Endodermal cell (in vitro differentiated cells): ENCODE data around the gene EIF2S3. TPM values are rescaled to one million over a fixed set of nuclear protein-coding genes. Genes with fewer than 3 reads are reported as not detected.

Experiments
- DNase-seq: peaks from one replicate; pipeline ENCODE4 v3.0.0-alpha.2; 2017
- H3K27ac ChIP-seq: 2 replicates; pipeline ENCODE4 v1.5.1; 2013; ENCODE audit warnings: mild to moderate bottlenecking, low read depth, low read length, moderate library complexity
- H3K27me3 ChIP-seq: 2 replicates; pipeline ENCODE4 v1.6.1; 2013; ENCODE audit warnings: mild to moderate bottlenecking, low read length, moderate library complexity; ENCODE audit not compliant: insufficient read depth, control insufficient read depth, poor library complexity, severe bottlenecking
- H3K36me3 ChIP-seq: 2 replicates; pipeline ENCODE4 v1.7.0; 2013; ENCODE audit warnings: mild to moderate bottlenecking, low read length, moderate library complexity; ENCODE audit not compliant: control insufficient read depth, insufficient read depth
- H3K4me1 ChIP-seq: one replicate; pipeline ENCODE4 v1.7.0; 2013; ENCODE audit warnings: low read length; ENCODE audit not compliant: control insufficient read depth, insufficient read depth
- H3K4me3 ChIP-seq: 2 replicates; pipeline ENCODE4 v1.5.1; 2013; ENCODE audit warnings: mild to moderate bottlenecking, low read length, moderate library complexity
- H3K9ac ChIP-seq: 2 replicates; pipeline ENCODE4 v1.6.1; 2013; ENCODE audit warnings: mild to moderate bottlenecking, low read length, moderate library complexity; ENCODE audit not compliant: poor library complexity, severe bottlenecking; ENCODE audit errors: extremely low read depth
- H3K9me3 ChIP-seq: 2 replicates; pipeline ENCODE4 v1.6.1; 2013; ENCODE audit warnings: mild to moderate bottlenecking, low read length, moderate library complexity; ENCODE audit not compliant: control insufficient read depth
- H3K27ac Mint-ChIP-seq: 2 replicates; pipeline ENCODE4 v1.8.0; 2020; ENCODE audit warnings: mixed read lengths
- H3K27me3 Mint-ChIP-seq: 2 replicates; pipeline ENCODE4 v1.8.0; 2021; ENCODE audit warnings: mild to moderate bottlenecking, mixed read lengths; ENCODE audit not compliant: insufficient read depth
- H3K36me3 Mint-ChIP-seq: 2 replicates; pipeline ENCODE4 v1.8.0; 2020; ENCODE audit warnings: low read depth, mixed read lengths
- H3K4me1 Mint-ChIP-seq: 2 replicates; pipeline ENCODE4 v1.8.0; 2020; ENCODE audit warnings: mixed read lengths
- H3K4me3 Mint-ChIP-seq: 2 replicates; pipeline ENCODE4 v1.8.0; 2020; ENCODE audit warnings: mild to moderate bottlenecking, moderate library complexity, mixed read lengths
- H3K9me3 Mint-ChIP-seq: 2 replicates; pipeline ENCODE4 v1.8.0; 2020; ENCODE audit warnings: mild to moderate bottlenecking, mixed read lengths
- WGBS, 2 experiments: methylation state at CpG; one replicate each; pipeline versions ENCODE4 v1.1.5 to v1.1.7; 2013; ENCODE audit warnings: missing lambda C conversion rate in 2 of 2, mixed read lengths in 1 of 2; ENCODE audit not compliant: insufficient coverage in 1 of 2, insufficient read length in 1 of 2; 5-methylcytosine and 5-hydroxymethylcytosine counted together
- total RNA-seq, 2 donors: library from RNA; stranded (reverse); fragmentation: NEBNext Ultra II Directional in 1 of 2; extraction: Animal tissue kit (Norgen Biotek cat#: 25700) in 1 of 2; gene quantifications; 2 replicates in 1 of 2; 3 replicates in 1 of 2; pipeline ENCODE4 v1.2.1, GENCODE V29; 2021
- TF ChIP-seq, protein P1 (sequence below): fragments of 200-600 bp; sonication (generic); conservative IDR thresholded peaks from 2 replicates; pipeline ENCODE4 v1.5.0; 2021; ENCODE audit warnings: antibody characterized with exemption, mild to moderate bottlenecking

EIF2S3 gene
- total RNA-seq, 2 donors from 2014 or later = 209 to 458 TPM

- Histone ChIP-seq H3K4me3 (no peak overlapping the region), H3K9me3 (no peaks in the 10 kb centered on the region), H3K27me3 (no peaks in the 10 kb centered on the region), H3K4me1 (peaks cover 4% of the 10 kb centered on the region), H3K9ac (no peak overlapping the region), H3K36me3 (no peaks in the 10 kb centered on the region), H3K27ac (no peak overlapping the region)
- Mint-ChIP-seq H3K27me3 (peaks cover 6% of the 10 kb centered on the region), H3K9me3 (no peaks in the 10 kb centered on the region), H3K36me3 (no peaks in the 10 kb centered on the region), H3K4me1 (peaks cover 17% of the 10 kb centered on the region), H3K4me3 (no peak overlapping the region), H3K27ac (no peak overlapping the region)
- WGBS, 2 experiments = 90 to 92% methylated on average over 3 to 5 of the region's 6 CpGs
- TF ChIP-seq, protein P1, sequence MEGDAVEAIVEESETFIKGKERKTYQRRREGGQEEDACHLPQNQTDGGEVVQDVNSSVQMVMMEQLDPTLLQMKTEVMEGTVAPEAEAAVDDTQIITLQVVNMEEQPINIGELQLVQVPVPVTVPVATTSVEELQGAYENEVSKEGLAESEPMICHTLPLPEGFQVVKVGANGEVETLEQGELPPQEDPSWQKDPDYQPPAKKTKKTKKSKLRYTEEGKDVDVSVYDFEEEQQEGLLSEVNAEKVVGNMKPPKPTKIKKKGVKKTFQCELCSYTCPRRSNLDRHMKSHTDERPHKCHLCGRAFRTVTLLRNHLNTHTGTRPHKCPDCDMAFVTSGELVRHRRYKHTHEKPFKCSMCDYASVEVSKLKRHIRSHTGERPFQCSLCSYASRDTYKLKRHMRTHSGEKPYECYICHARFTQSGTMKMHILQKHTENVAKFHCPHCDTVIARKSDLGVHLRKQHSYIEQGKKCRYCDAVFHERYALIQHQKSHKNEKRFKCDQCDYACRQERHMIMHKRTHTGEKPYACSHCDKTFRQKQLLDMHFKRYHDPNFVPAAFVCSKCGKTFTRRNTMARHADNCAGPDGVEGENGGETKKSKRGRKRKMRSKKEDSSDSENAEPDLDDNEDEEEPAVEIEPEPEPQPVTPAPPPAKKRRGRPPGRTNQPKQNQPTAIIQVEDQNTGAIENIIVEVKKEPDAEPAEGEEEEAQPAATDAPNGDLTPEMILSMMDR = no peak
- no peak for DNase-seq
Observed at GRCh38 chrX:24099394-24099793, 44.6 kb downstream of the EIF2S3 start.

GRCh38 chrX:24100713-24101112 lies 46.0 kb downstream of the EIF2S3 start:
- no peaks in the 10 kb centered on the region for H3K27me3 ChIP-seq
- no peaks in the 10 kb centered on the region for H3K36me3 ChIP-seq
- Mint-ChIP-seq H3K4me1 (peaks cover 21% of the 10 kb centered on the region), H3K4me3 (no peak overlapping the region), H3K9me3 (no peaks in the 10 kb centered on the region), H3K27ac (no peak overlapping the region), H3K27me3 (peaks cover 5% of the 10 kb centered on the region), H3K36me3 (no peaks in the 10 kb centered on the region)
- H3K4me1 ChIP-seq = peaks cover 4% of the 10 kb centered on the region
- TF ChIP-seq, protein P1 = no peak
- H3K4me3 ChIP-seq = no peak overlapping the region
- DNase-seq = no peak
- H3K27ac ChIP-seq = no peak overlapping the region
- WGBS, 2 experiments = 80% methylated on average over 1 to 2 of the region's 2 CpGs
- H3K9me3 ChIP-seq = no peaks in the 10 kb centered on the region
- peak overlapping the region; percentile 5 for H3K9ac ChIP-seq

DNA sequence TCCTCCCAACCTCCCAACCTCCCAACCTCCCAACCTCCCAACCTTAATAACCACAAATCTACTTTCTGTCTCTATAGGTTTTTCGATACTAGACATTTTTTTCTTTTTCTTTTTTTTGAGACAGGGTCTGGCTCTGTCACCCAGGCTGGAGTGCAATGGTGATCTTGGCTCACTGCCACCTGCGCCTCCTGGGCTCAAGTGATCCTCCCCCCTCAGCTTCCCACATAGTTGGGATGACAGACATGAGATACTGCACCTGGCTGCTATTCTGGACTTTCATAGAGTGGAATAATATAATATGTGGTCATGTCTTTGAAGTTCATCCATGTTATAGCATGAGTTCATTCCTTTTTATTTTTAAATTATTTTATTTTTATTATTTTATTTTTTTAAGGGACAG lies 55.3 kb downstream of the EIF2S3 start:
- Mint-ChIP-seq H3K27ac (no peak overlapping the region), H3K27me3 (peaks cover 3% of the 10 kb centered on the region), H3K36me3 (no peaks in the 10 kb centered on the region), H3K4me3 (no peak overlapping the region), H3K4me1 (peaks cover 4% of the 10 kb centered on the region), H3K9me3 (no peaks in the 10 kb centered on the region)
- 96% methylated on average over 2 of the region's 2 CpGs; no CpG with 5 or more reads in 1 of the 2 experiments for WGBS, 2 experiments
- Histone ChIP-seq H3K4me3 (no peak overlapping the region), H3K36me3 (no peaks in the 10 kb centered on the region), H3K9ac (no peak overlapping the region), H3K27ac (no peak overlapping the region), H3K27me3 (no peaks in the 10 kb centered on the region), H3K9me3 (no peaks in the 10 kb centered on the region), H3K4me1 (no peaks in the 10 kb centered on the region)
- TF ChIP-seq, protein P1 = no peak
- no peak for DNase-seq
